IMR-90 (cell line): ENCODE results near the gene ST6GAL2. TPM values are rescaled to one million over a fixed set of nuclear protein-coding genes. Genes with fewer than 3 reads are reported as not detected.

Source experiments
- ATAC-seq: fragments of 200-7000 bp; cut with Tn5 transposase; 2 replicates; pipeline ENCODE4 v1.9.1; 2020; ENCODE audit warnings: low read depth, mild to moderate bottlenecking, moderate library complexity
- BruUV-seq: library from RNA; stranded (reverse); fragments of 400-500 nt; replicated peaks from 2 replicates; lab custom pipeline; 2021; lab: Mats Ljungman, UMichigan
- CTCF ChIA-PET: fragments of 300-600 bp; formaldehyde crosslinking; extraction: SDS; loops from one replicate; lab custom pipeline; 2021; ENCODE audit warnings: antibody characterized with exemption; lab: Yijun Ruan, JAX
- POLR2A ChIA-PET: fragments of 300-600 bp; sonication (Branson Sonifier 250); formaldehyde crosslinking; loops from one replicate; lab custom pipeline; 2022; ENCODE audit warnings: antibody characterized with exemption; ENCODE audit not compliant: unreplicated experiment; lab: Charles Lee
- DNase-seq: peaks from one replicate; pipeline ENCODE4 v3.0.0; 2013
- H2AFZ ChIP-seq: replicated peaks from 2 replicates; pipeline ENCODE3; 2013; ENCODE audit warnings: low read length, mild to moderate bottlenecking; ENCODE audit not compliant: poor library complexity
- H2AK5ac ChIP-seq: 2 replicates; pipeline ENCODE4 v1.6.1; 2013; ENCODE audit warnings: low read depth, low read length, inconsistent platforms
- H2AK9ac ChIP-seq: replicated peaks from 2 replicates; pipeline ENCODE3; 2013; ENCODE audit warnings: mild to moderate bottlenecking, low read depth, low read length, moderate library complexity; ENCODE audit not compliant: poor library complexity
- H2BK120ac ChIP-seq: 2 replicates; pipeline ENCODE4 v1.6.1; 2013; ENCODE audit warnings: low read depth, low read length, inconsistent platforms
- H2BK15ac ChIP-seq: 3 replicates; pipeline ENCODE4 v1.6.1; 2013; ENCODE audit warnings: low read depth, low read length, inconsistent platforms
- H2BK20ac ChIP-seq: 2 replicates; pipeline ENCODE4 v1.6.1; 2013; ENCODE audit warnings: low read depth, mild to moderate bottlenecking, inconsistent platforms, low read length, moderate library complexity
- H2BK5ac ChIP-seq: 2 replicates; pipeline ENCODE4 v1.6.1; 2013; ENCODE audit warnings: mild to moderate bottlenecking, low read depth, low read length, inconsistent platforms; ENCODE audit not compliant: poor library complexity, severe bottlenecking
- H3K14ac ChIP-seq: replicated peaks from 2 replicates; pipeline ENCODE4 v1.6.1; 2013; ENCODE audit warnings: low read depth, low read length, inconsistent platforms
- H3K18ac ChIP-seq: 2 replicates; pipeline ENCODE4 v1.6.1; 2013; ENCODE audit warnings: low read depth, low read length, control low read depth
- H3K23ac ChIP-seq: 2 replicates; pipeline ENCODE4 v1.6.1; 2013; ENCODE audit warnings: low read depth, low read length, inconsistent platforms
- H3K27ac ChIP-seq: 2 replicates; pipeline ENCODE4 v1.5.1; 2013; ENCODE audit warnings: mild to moderate bottlenecking, control low read depth, low read length; ENCODE audit not compliant: insufficient read depth
- H3K27me3 ChIP-seq: 2 replicates; pipeline ENCODE4 v1.6.1; 2013; ENCODE audit warnings: low read length; ENCODE audit not compliant: control insufficient read depth, insufficient read depth
- H3K36me3 ChIP-seq: 2 replicates; pipeline ENCODE4 v1.6.1; 2013; ENCODE audit warnings: low read length, mixed read lengths; ENCODE audit not compliant: control insufficient read depth, insufficient read depth
- H3K4ac ChIP-seq: 2 replicates; pipeline ENCODE4 v1.6.1; 2013; ENCODE audit warnings: low read depth, low read length, inconsistent platforms
- H3K4me1 ChIP-seq: 2 replicates; pipeline ENCODE4 v1.6.1; 2013; ENCODE audit warnings: low read length, mixed read lengths; ENCODE audit not compliant: control insufficient read depth, insufficient read depth
- H3K4me2 ChIP-seq: 2 replicates; pipeline ENCODE4 v1.6.1; 2013; ENCODE audit warnings: low read depth, mild to moderate bottlenecking, control low read depth, low read length, moderate library complexity
- H3K4me3 ChIP-seq: 2 replicates; pipeline ENCODE4 v1.5.1; 2013; ENCODE audit warnings: low read depth, mild to moderate bottlenecking, control low read depth, low read length, moderate library complexity; ENCODE audit not compliant: insufficient read depth
- H3K56ac ChIP-seq: 2 replicates; pipeline ENCODE4 v1.6.1; 2013; ENCODE audit warnings: low read length, inconsistent platforms; ENCODE audit not compliant: insufficient read depth; ENCODE audit errors: extremely low read depth
- H3K79me1 ChIP-seq, 2 experiments: 2 replicates each; pipeline ENCODE4 v1.6.1; 2013; ENCODE audit warnings: low read length in 2 of 2, inconsistent platforms in 1 of 2, low read depth in 1 of 2
- H3K9ac ChIP-seq: 2 replicates; pipeline ENCODE4 v1.6.1; 2013; ENCODE audit warnings: low read depth, low read length, control low read depth
- H3K9me1 ChIP-seq: 2 replicates; pipeline ENCODE4 v1.6.1; 2013; ENCODE audit warnings: low read length, inconsistent platforms; ENCODE audit not compliant: insufficient read depth
- H3K9me3 ChIP-seq: 2 replicates; pipeline ENCODE4 v1.6.1; 2013; ENCODE audit warnings: low read length; ENCODE audit not compliant: control insufficient read depth, insufficient read depth
- H4K20me1 ChIP-seq: 2 replicates; pipeline ENCODE4 v1.6.1; 2013; ENCODE audit warnings: low read length, inconsistent platforms; ENCODE audit not compliant: insufficient read depth
- H4K5ac ChIP-seq: 2 replicates; pipeline ENCODE4 v1.6.1; 2013; ENCODE audit warnings: mild to moderate bottlenecking, low read depth, low read length, control low read depth
- H4K8ac ChIP-seq, 2 experiments: 2 replicates each; pipeline ENCODE4 v1.6.1; 2013; ENCODE audit warnings: low read depth in 2 of 2, low read length in 2 of 2, control low read depth in 1 of 2, inconsistent platforms in 1 of 2
- H4K91ac ChIP-seq: 2 replicates; pipeline ENCODE4 v1.6.1; 2013; ENCODE audit warnings: low read depth, low read length, inconsistent platforms; ENCODE audit not compliant: insufficient read depth
- BHLHE40 ChIP-seq: fragments of 150-350 bp; IDR thresholded peaks from 2 replicates; pipeline ENCODE4 v1.6.1; 2016; ENCODE audit warnings: mild to moderate bottlenecking, low read depth, low read length
- CEBPB ChIP-seq: IDR thresholded peaks from 2 replicates; pipeline ENCODE4 v1.6.1; 2012; ENCODE audit warnings: low read depth, low read length, improper control_type of control experiment
- CHD1 ChIP-seq: IDR thresholded peaks from 2 replicates; pipeline ENCODE4 v1.6.1; 2012; ENCODE audit warnings: low read depth, low read length, improper control_type of control experiment
- CTCF ChIP-seq: conservative IDR thresholded peaks from 2 replicates; pipeline ENCODE4 v1.5.1; 2012; ENCODE audit warnings: mild to moderate bottlenecking, low read depth, low read length, improper control_type of control experiment
- ELK1 ChIP-seq: fragments of 150-350 bp; IDR thresholded peaks from 2 replicates; pipeline ENCODE4 v1.6.1; 2016; ENCODE audit warnings: low read depth, mild to moderate bottlenecking, low read length, moderate library complexity, borderline replicate concordance
- FOS ChIP-seq: fragments of 150-350 bp; IDR thresholded peaks from 2 replicates; pipeline ENCODE4 v1.6.1; 2016; ENCODE audit warnings: low read depth, low read length
- MAFK ChIP-seq: IDR thresholded peaks from 2 replicates; pipeline ENCODE4 v1.6.1; 2012; ENCODE audit warnings: low read depth, low read length, improper control_type of control experiment
- MAZ ChIP-seq: IDR thresholded peaks from 2 replicates; pipeline ENCODE4 v1.6.1; 2012; ENCODE audit warnings: low read depth, mild to moderate bottlenecking, low read length, improper control_type of control experiment, moderate library complexity, borderline replicate concordance
- MXI1 ChIP-seq: IDR thresholded peaks from 2 replicates; pipeline ENCODE4 v1.6.1; 2012; ENCODE audit warnings: low read depth, mild to moderate bottlenecking, low read length, moderate library complexity, borderline replicate concordance
- NFE2L2 ChIP-seq: fragments of 150-350 bp; IDR thresholded peaks from 2 replicates; pipeline ENCODE4 v1.6.1; 2016; ENCODE audit warnings: low read depth, mild to moderate bottlenecking, low read length
- RAD21 ChIP-seq: IDR thresholded peaks from 2 replicates; pipeline ENCODE4 v1.6.1; 2012; ENCODE audit warnings: low read length, improper control_type of control experiment
- RFX5 ChIP-seq: IDR thresholded peaks from 2 replicates; pipeline ENCODE4 v1.8.0; 2012; ENCODE audit warnings: low read depth, mild to moderate bottlenecking, low read length, moderate library complexity
- SMC3 ChIP-seq: fragments of 150-350 bp; IDR thresholded peaks from 2 replicates; pipeline ENCODE4 v1.6.1; 2016; ENCODE audit warnings: low read depth, mild to moderate bottlenecking, antibody characterized with exemption, low read length, moderate library complexity
- USF2 ChIP-seq: fragments of 150-350 bp; IDR thresholded peaks from 2 replicates; pipeline ENCODE4 v1.6.1; 2017; ENCODE audit warnings: mild to moderate bottlenecking, antibody characterized with exemption, low read length, low read depth
- WGBS, 2 experiments: methylation state at CpG; one replicate each; pipeline versions ENCODE4 v1.1.5 to v1.1.7; 2013; ENCODE audit warnings: missing lambda C conversion rate in 2 of 2; ENCODE audit not compliant: insufficient read length in 1 of 2; ENCODE audit errors: extremely low coverage in 2 of 2; 5-methylcytosine and 5-hydroxymethylcytosine counted together
- dilution Hi-C: fragments of 300-500 bp; cut with HindIII; formaldehyde crosslinking; loops from one replicate; pipeline ENCODE4 v1.14.3; 2018; ENCODE audit warnings: low sequenced_read_pairs; ENCODE audit not compliant: unreplicated experiment
- in situ Hi-C: fragments of 300-500 bp; cut with MboI; formaldehyde crosslinking; loops from 3 replicates; pipeline ENCODE4 v1.14.3; 2019; ENCODE audit warnings: low sequenced_read_pairs, inconsistent platforms, mixed read lengths
- intact Hi-C: fragments of 100-400 bp; cut with micrococcal nuclease; formaldehyde crosslinking; loops from 2 replicates; pipeline ENCODE4 v1.10.0; 2022
- polyA plus RNA-seq, 3 experiments: library from polyadenylated mRNA; depleted of rRNA; stranded (reverse); fragments of >200 nt; gene quantifications; 2 replicates each; pipeline ENCODE4 v1.2.3, GENCODE V29; 2012; ENCODE audit warnings: low replicate concordance in 1 of 3
- total RNA-seq: library from RNA; depleted of rRNA; stranded (reverse); fragments of >200 nt; gene quantifications from 2 replicates; pipeline ENCODE4 v1.2.3, GENCODE V29; 2012

ST6GAL2 gene
- total and polyA plus RNA-seq, 2 of the 4 experiments (the other 2 are of a cell fraction), result not detected

- Histone ChIP-seq H2AFZ (no peak overlapping the region), H2BK20ac (no peak overlapping the region), H3K9me1 (no peaks in the 10 kb centered on the region), H2BK5ac (no peak overlapping the region), H3K18ac (no peak overlapping the region), H2AK5ac (no peak overlapping the region), H3K4me3 (no peak overlapping the region), H3K36me3 (no peaks in the 10 kb centered on the region), H3K27ac (no peak overlapping the region), H3K9ac (no peak overlapping the region), H4K8ac (no peak overlapping the region), H3K9me3 (peaks cover 4% of the 10 kb centered on the region), H2BK15ac (no peak overlapping the region), H4K5ac (no peak overlapping the region), H3K14ac (no peak overlapping the region), H2BK120ac (no peak overlapping the region), H3K4ac (no peak overlapping the region), H2AK9ac (no peak overlapping the region), H3K4me2 (no peak overlapping the region), H3K27me3 (no peaks in the 10 kb centered on the region), H4K20me1 (no peaks in the 10 kb centered on the region), H3K4me1 (no peaks in the 10 kb centered on the region), H4K91ac (no peak overlapping the region), H3K23ac (no peak overlapping the region), H3K79me1 (no peaks in the 10 kb centered on the region), H3K56ac (no peak overlapping the region)
- in situ Hi-C loops, result no loop called here
- dilution Hi-C loops, result no loop called here
- TF ChIP-seq ELK1, result no peak
- TF ChIP-seq BHLHE40, result no peak
- no peak for TF ChIP-seq MAFK
- no peak for TF ChIP-seq CTCF
- TF ChIP-seq RAD21, result no peak
- TF ChIP-seq NFE2L2, result no peak
- no peak for TF ChIP-seq MAZ
- TF ChIP-seq CHD1, result no peak
- TF ChIP-seq SMC3, result no peak
- no peak for TF ChIP-seq USF2
- TF ChIP-seq FOS, result no peak
- TF ChIP-seq CEBPB, result no peak
- no peak for TF ChIP-seq RFX5
- TF ChIP-seq MXI1, result no peak
- ATAC-seq (no peak), DNase-seq (no peak)
- CTCF ChIA-PET, result no interaction called here
- WGBS, 2 experiments, result no CpG with 5 or more reads among the region's 2 CpGs
- BruUV-seq, result no TSS peak
- intact Hi-C loops, result no loop called here
- POLR2A ChIA-PET, result no interaction called here
These were observed 6.1 kb upstream of the ST6GAL2 start for GRCh38 chr2:106892048-106892447.
